ENCODE results near the gene TRMT6. TPM values are rescaled to one million over a fixed set of nuclear protein-coding genes. Genes with fewer than 3 reads are reported as not detected.

The TRMT6 gene
- total RNA-seq, 4 donors from 2014 or later: 4.9 to 13.6 (median 8.6) TPM

DNA sequence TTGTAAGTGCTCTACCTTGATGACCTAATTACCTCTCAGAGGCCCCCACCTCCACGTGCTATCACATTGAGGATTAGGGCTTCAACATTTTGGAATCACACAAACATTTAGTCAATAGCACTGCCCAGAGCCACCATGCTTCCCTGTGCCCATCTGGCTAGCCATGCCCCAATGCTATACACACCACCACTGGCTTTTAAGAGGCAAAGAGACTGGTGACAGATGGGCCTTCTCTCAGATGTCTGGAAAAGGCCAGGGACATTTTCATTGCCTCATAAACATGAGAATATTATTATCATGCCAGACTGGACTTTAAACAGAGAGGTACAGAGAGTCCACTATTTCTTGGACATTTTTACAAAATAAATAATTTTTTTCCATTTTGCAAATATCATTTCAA, 29.8 kb downstream of the TRMT6 start:
- no peak overlapping the region for H3K27ac ChIP-seq
- H3K27me3 ChIP-seq: no peaks in the 10 kb centered on the region
- no peak for DNase-seq (ENCODE audit: low spot score in 2 of 2)
- no peaks in the 10 kb centered on the region for H3K9me3 ChIP-seq
- TF ChIP-seq, protein P1, sequence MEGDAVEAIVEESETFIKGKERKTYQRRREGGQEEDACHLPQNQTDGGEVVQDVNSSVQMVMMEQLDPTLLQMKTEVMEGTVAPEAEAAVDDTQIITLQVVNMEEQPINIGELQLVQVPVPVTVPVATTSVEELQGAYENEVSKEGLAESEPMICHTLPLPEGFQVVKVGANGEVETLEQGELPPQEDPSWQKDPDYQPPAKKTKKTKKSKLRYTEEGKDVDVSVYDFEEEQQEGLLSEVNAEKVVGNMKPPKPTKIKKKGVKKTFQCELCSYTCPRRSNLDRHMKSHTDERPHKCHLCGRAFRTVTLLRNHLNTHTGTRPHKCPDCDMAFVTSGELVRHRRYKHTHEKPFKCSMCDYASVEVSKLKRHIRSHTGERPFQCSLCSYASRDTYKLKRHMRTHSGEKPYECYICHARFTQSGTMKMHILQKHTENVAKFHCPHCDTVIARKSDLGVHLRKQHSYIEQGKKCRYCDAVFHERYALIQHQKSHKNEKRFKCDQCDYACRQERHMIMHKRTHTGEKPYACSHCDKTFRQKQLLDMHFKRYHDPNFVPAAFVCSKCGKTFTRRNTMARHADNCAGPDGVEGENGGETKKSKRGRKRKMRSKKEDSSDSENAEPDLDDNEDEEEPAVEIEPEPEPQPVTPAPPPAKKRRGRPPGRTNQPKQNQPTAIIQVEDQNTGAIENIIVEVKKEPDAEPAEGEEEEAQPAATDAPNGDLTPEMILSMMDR (IDR thresholded peaks at IDR 0.05): no peak
- no peak for TF ChIP-seq POLR2A (IDR thresholded peaks at IDR 0.05)
- TF ChIP-seq EP300 (IDR thresholded peaks at IDR 0.05): no peak
- no peaks in the 10 kb centered on the region for H3K36me3 ChIP-seq
- WGBS, 2 donors: 20 to 36% methylated on average over 1 of the region's 1 CpG
- H3K4me3 ChIP-seq: no peak overlapping the region
- no peaks in the 10 kb centered on the region for H3K4me1 ChIP-seq

DNA sequence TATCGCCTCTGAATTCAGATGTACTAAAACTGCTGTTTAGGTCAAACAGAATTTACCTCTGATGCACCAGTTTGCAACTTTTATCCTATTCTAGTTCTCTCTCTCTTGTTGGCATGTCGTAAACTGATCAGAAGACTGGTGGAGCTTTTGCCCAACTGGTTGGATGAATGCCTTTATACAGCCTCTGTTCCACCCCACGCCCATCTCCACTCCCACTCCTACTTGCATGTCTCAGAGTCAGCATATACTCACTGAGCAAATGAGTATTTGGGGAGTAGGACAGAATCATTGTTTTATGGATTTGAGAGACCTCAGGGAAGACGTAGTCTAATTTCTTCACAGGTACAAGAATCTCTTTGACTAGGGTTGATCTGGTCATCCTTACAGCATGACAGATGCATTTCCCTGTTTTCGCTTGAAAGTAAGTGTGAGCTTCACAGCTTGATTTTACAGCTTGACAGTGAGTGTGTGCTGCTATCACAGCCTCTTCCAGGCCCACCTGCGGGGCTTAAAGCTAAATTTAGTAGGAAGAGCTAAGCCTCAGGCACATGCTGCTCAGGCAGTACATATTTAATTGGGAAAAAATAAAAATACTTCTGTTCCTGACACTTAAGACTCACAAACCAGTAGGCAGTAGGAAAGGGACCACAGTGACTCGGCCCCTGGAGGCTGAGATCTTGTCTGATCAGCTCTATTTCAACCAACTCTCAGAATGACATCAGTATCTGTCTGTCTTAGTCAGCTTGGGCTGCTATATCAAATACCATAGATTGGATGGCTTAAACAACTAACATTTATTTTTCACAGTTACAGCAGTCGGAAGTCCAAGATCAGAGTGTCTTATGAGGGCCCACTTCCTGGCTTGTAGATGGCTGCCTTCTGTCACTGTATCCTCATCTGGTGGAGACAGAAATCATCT, 30.4 kb downstream of the TRMT6 start:
- no peak overlapping the region for H3K4me3 ChIP-seq
- H3K9me3 ChIP-seq: no peaks in the 10 kb centered on the region
- no peaks in the 10 kb centered on the region for H3K36me3 ChIP-seq
- TF ChIP-seq EP300 (IDR thresholded peaks at IDR 0.05) (no peak), POLR2A (IDR thresholded peaks at IDR 0.05) (no peak)
- TF ChIP-seq, protein P1 (IDR thresholded peaks at IDR 0.05): no peak
- H3K27me3 ChIP-seq: no peaks in the 10 kb centered on the region
- no peak for DNase-seq (ENCODE audit: low spot score in 2 of 2)
- 61 to 69% methylated on average over 8 of the region's 8 CpGs for WGBS, 2 donors
- H3K4me1 ChIP-seq: no peaks in the 10 kb centered on the region
- H3K27ac ChIP-seq: no peak overlapping the region

DNA sequence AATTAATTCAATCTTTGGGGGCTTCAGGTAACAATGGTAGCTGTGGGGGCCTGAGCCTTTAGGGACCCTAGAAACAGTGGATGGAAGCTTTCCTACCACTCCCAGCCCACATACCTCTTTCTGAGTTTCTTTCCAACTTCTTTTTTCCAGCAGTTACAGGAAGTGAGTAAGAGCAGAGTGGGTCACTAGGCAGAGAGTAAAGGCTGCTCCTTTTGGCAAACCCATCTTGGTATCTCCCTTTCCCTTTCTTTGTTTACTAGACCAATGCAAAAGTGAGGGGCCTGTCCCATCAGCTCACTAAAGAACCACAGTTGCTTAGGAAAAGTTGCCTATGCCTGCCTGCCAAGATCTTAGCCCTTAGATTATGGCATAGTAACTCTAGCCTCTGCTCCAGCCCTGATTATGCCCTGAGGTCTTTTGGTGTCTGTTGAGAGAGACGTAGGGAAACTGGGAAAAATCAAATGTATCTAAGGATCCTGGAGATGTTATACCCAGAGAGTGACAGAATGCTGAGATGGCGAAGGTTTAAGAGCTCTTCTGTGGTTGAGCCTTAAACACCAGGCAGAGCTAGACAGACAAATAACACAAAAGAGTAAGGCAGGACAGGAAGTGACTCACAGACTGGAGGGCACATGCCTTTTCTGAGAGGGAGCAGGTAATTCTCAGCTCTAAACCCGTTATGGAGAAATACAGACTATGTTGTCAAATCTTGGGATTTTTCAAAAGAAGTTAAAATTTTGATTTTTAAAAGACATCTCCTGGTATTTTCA, 31.3 kb downstream of the TRMT6 start:
- no peak for DNase-seq (ENCODE audit: low spot score in 2 of 2)
- Histone ChIP-seq H3K4me1 (no peaks in the 10 kb centered on the region), H3K9me3 (no peaks in the 10 kb centered on the region), H3K27ac (no peak overlapping the region), H3K27me3 (no peaks in the 10 kb centered on the region), H3K36me3 (no peaks in the 10 kb centered on the region), H3K4me3 (no peak overlapping the region)
- 22 to 27% methylated on average over 3 of the region's 3 CpGs for WGBS, 2 donors
- TF ChIP-seq POLR2A (IDR thresholded peaks at IDR 0.05): no peak
- TF ChIP-seq, protein P1 (IDR thresholded peaks at IDR 0.05): no peak
- TF ChIP-seq EP300 (IDR thresholded peaks at IDR 0.05): no peak

DNA sequence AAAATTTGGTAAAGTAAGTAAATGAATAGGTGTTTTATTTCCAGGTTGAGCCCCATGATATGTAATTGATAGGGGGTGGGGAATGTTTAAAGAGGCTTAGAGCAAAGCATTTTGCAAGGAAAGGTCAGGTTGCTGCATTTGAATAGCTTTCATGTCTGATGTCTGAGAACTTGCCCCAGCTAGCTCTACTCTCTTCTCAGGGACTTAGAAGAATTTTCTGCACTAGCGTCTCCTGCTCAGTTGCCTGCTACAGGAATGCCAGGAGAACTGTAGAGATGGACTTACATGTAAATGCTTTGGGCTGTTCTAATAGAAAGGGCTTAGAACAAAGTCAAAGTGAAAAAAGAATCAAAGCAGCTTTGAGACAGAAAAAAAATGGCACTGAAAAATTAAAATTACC, 35.5 kb downstream of the TRMT6 start:
- H3K36me3 ChIP-seq: no peaks in the 10 kb centered on the region
- peaks cover 0 to 6% (median 3%) of the 10 kb centered on the region in 4 donors for H3K4me1 ChIP-seq
- no peak overlapping the region for H3K27ac ChIP-seq
- no peak overlapping the region for H3K4me3 ChIP-seq
- DNase-seq (ENCODE audit: low spot score in 2 of 2): no peak
- no peak for TF ChIP-seq EP300 (IDR thresholded peaks at IDR 0.05)
- TF ChIP-seq, protein P1 (IDR thresholded peaks at IDR 0.05): no peak
- TF ChIP-seq POLR2A (IDR thresholded peaks at IDR 0.05): no peak
- H3K9me3 ChIP-seq: no peaks in the 10 kb centered on the region
- WGBS, 2 donors: 0% methylated on average over 1 of the region's 1 CpG
- peaks cover 0 to 28% of the 10 kb centered on the region in 2 donors for H3K27me3 ChIP-seq

DNA sequence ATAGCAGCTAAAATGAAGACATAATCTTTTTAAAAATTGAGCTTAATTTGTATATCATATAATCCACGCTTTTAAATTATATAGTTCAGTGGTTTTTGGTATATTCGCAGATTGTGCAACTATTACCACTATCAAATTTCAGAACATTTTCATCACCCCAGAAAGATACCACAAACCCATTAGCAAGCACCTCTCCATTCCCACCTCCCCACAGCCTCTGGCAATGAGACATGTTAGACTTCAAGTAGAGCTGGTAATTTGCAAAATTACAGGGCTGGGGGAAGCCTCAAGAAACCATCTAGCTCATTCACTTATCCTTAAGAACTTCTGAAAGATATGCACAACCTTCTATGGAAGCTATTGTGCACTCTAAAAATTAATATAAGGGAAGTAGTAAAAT, 37.2 kb downstream of the TRMT6 start:
- Histone ChIP-seq H3K27ac (no peak overlapping the region), H3K4me1 (peaks cover 0 to 6% (median 3%) of the 10 kb centered on the region in 4 donors), H3K27me3 (peaks cover 0 to 28% of the 10 kb centered on the region in 2 donors), H3K36me3 (no peaks in the 10 kb centered on the region), H3K4me3 (no peak overlapping the region), H3K9me3 (no peaks in the 10 kb centered on the region)
- WGBS, 2 donors: 88 to 92% methylated on average over 2 of the region's 2 CpGs
- TF ChIP-seq POLR2A (IDR thresholded peaks at IDR 0.05) (no peak), EP300 (IDR thresholded peaks at IDR 0.05) (no peak)
- TF ChIP-seq, protein P1 (IDR thresholded peaks at IDR 0.05): no peak
- no peak for DNase-seq (ENCODE audit: low spot score in 2 of 2)
